ENCODE measurements around the gene PARP12. TPM values are rescaled to one million over a fixed set of nuclear protein-coding genes. Genes with fewer than 3 reads are reported as not detected.

The PARP12 gene
- total RNA-seq, 1 donor from 2014 or later: 14.5 TPM

GRCh38 chr7:140045697-140046096 lies 17.1 kb downstream of the PARP12 start:
- H3K27ac Mint-ChIP-seq (ENCODE audit: unreplicated experiment): no peak overlapping the region
- no peaks in the 10 kb centered on the region for H3K27me3 Mint-ChIP-seq (ENCODE audit: unreplicated experiment)
- no peak for TF ChIP-seq CTCF (IDR thresholded peaks at IDR 0.05; ENCODE audit: unreplicated experiment)
- peaks cover 5% of the 10 kb centered on the region for H3K9me3 Mint-ChIP-seq (ENCODE audit: unreplicated experiment)
- no peak overlapping the region for H3K4me3 Mint-ChIP-seq (ENCODE audit: unreplicated experiment)
- H3K4me1 Mint-ChIP-seq (ENCODE audit: unreplicated experiment): peaks cover 32% of the 10 kb centered on the region
- H3K36me3 Mint-ChIP-seq (ENCODE audit: low read depth, unreplicated experiment): peaks cover 11% of the 10 kb centered on the region
- DNase-seq (ENCODE audit: low spot score): no peak

GRCh38 chr7:140044251-140044650 lies 18.5 kb downstream of the PARP12 start:
- H3K4me3 Mint-ChIP-seq (ENCODE audit: unreplicated experiment): no peak overlapping the region
- H3K27me3 Mint-ChIP-seq (ENCODE audit: unreplicated experiment): no peaks in the 10 kb centered on the region
- no peak for TF ChIP-seq CTCF (IDR thresholded peaks at IDR 0.05; ENCODE audit: unreplicated experiment)
- no peak for DNase-seq (ENCODE audit: low spot score)
- H3K4me1 Mint-ChIP-seq (ENCODE audit: unreplicated experiment): peaks cover 28% of the 10 kb centered on the region
- H3K9me3 Mint-ChIP-seq (ENCODE audit: unreplicated experiment): no peaks in the 10 kb centered on the region
- H3K36me3 Mint-ChIP-seq (ENCODE audit: low read depth, unreplicated experiment): peaks cover 3% of the 10 kb centered on the region
- H3K27ac Mint-ChIP-seq (ENCODE audit: unreplicated experiment): no peak overlapping the region

GRCh38 chr7:140042386-140042670 lies 20.4 kb downstream of the PARP12 start:
- H3K27me3 Mint-ChIP-seq (ENCODE audit: unreplicated experiment): no peaks in the 10 kb centered on the region
- H3K4me3 Mint-ChIP-seq (ENCODE audit: unreplicated experiment): no peak overlapping the region
- H3K27ac Mint-ChIP-seq (ENCODE audit: unreplicated experiment): no peak overlapping the region
- DNase-seq (ENCODE audit: low spot score): no peak
- no peaks in the 10 kb centered on the region for H3K9me3 Mint-ChIP-seq (ENCODE audit: unreplicated experiment)
- H3K36me3 Mint-ChIP-seq (ENCODE audit: low read depth, unreplicated experiment): no peaks in the 10 kb centered on the region
- peaks cover 36% of the 10 kb centered on the region for H3K4me1 Mint-ChIP-seq (ENCODE audit: unreplicated experiment)
- no peak for TF ChIP-seq CTCF (IDR thresholded peaks at IDR 0.05; ENCODE audit: unreplicated experiment)

- no peak for TF ChIP-seq CTCF (IDR thresholded peaks at IDR 0.05; ENCODE audit: unreplicated experiment)
- no peak overlapping the region for H3K27ac Mint-ChIP-seq (ENCODE audit: unreplicated experiment)
- no peaks in the 10 kb centered on the region for H3K36me3 Mint-ChIP-seq (ENCODE audit: low read depth, unreplicated experiment)
These were observed 20.9 kb downstream of the PARP12 start for GRCh38 chr7:140041659-140042385.

GRCh38 chr7:140039896-140040295 lies 22.9 kb downstream of the PARP12 start:
- H3K9me3 Mint-ChIP-seq (ENCODE audit: unreplicated experiment): no peaks in the 10 kb centered on the region
- no peak for DNase-seq (ENCODE audit: low spot score)

More at GRCh38 chr7:140041659-140042385, 20.9 kb downstream of the PARP12 start:
- no peak for DNase-seq (ENCODE audit: low spot score)
- Mint-ChIP-seq H3K4me3 (ENCODE audit: unreplicated experiment) (no peak overlapping the region), H3K27me3 (ENCODE audit: unreplicated experiment) (no peaks in the 10 kb centered on the region), H3K4me1 (ENCODE audit: unreplicated experiment) (peaks cover 36% of the 10 kb centered on the region), H3K9me3 (ENCODE audit: unreplicated experiment) (no peaks in the 10 kb centered on the region)

More at GRCh38 chr7:140039896-140040295, 22.9 kb downstream of the PARP12 start:
- no peak for TF ChIP-seq CTCF (IDR thresholded peaks at IDR 0.05; ENCODE audit: unreplicated experiment)
- Mint-ChIP-seq H3K36me3 (ENCODE audit: low read depth, unreplicated experiment) (no peaks in the 10 kb centered on the region), H3K27ac (ENCODE audit: unreplicated experiment) (peak overlapping the region; percentile 94), H3K4me1 (ENCODE audit: unreplicated experiment) (peaks cover 46% of the 10 kb centered on the region), H3K4me3 (ENCODE audit: unreplicated experiment) (peak overlapping the region; percentile 56), H3K27me3 (ENCODE audit: unreplicated experiment) (no peaks in the 10 kb centered on the region)
